Peyer's patch (tissue), 4 donors: ENCODE measurements around the gene AKR1C4.

Experiments used
- POLR2A ChIP-seq, 2 donors: fragments of 450-650 bp; IDR thresholded peaks; one replicate each; pipeline ENCODE4 v1.5.1; 2017; ENCODE audit warnings: antibody characterized with exemption in 2 of 2, mild to moderate bottlenecking in 2 of 2, moderate library complexity in 2 of 2
- TF ChIP-seq, protein P1 (sequence below), 6 experiments: fragments of 450-650 bp in 4 of 6; fragments of 200-600 bp in 2 of 6; sonication (generic) in 1 of 6; IDR thresholded peaks; one replicate each; pipeline ENCODE4 v1.5.1; 2017 to 2019; ENCODE audit warnings: antibody characterized with exemption in 6 of 6, mild to moderate bottlenecking in 3 of 6, moderate library complexity in 1 of 6

DNA sequence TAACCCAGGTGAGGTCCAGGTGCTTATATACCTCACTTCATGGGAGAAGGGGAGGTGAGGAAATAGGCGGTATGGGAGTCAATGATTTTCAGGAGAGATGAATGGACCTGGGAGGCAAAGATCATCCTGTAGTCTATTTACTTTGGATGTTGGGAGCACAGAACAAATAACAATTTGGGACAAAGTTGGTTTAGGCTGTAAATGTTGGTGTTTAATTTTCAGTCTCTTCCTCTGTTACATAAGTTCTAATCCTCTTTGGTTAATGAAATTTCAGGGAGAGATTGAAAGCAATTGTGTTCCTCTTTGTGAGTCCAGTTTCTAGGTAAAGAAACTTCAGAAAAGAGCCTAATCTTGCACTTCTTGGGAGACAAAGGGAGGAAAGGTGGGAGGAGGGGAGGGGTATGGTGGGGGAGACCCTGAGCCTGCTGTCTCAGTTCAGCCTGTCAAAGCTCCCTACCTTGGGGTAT is 46.9 kb downstream of the AKR1C4 start:
- TF ChIP-seq POLR2A (IDR thresholded peaks at IDR 0.05): no peak
- TF ChIP-seq, protein P1, sequence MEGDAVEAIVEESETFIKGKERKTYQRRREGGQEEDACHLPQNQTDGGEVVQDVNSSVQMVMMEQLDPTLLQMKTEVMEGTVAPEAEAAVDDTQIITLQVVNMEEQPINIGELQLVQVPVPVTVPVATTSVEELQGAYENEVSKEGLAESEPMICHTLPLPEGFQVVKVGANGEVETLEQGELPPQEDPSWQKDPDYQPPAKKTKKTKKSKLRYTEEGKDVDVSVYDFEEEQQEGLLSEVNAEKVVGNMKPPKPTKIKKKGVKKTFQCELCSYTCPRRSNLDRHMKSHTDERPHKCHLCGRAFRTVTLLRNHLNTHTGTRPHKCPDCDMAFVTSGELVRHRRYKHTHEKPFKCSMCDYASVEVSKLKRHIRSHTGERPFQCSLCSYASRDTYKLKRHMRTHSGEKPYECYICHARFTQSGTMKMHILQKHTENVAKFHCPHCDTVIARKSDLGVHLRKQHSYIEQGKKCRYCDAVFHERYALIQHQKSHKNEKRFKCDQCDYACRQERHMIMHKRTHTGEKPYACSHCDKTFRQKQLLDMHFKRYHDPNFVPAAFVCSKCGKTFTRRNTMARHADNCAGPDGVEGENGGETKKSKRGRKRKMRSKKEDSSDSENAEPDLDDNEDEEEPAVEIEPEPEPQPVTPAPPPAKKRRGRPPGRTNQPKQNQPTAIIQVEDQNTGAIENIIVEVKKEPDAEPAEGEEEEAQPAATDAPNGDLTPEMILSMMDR (IDR thresholded peaks at IDR 0.05): no peak
